Stimulated activated CD8-positive, alpha-beta memory T cell treated with anti-CD3 and anti-CD28 coated beads, Interleukin-4, amount 100 ng/mL, for 24 hours (primary cell): ENCODE results near the gene ODAD3.
A peak's percentile ranks its signal among the peaks of the same experiment; 100 is the strongest.
"Not testable (repeated sequence)": the region's sequence is repeated elsewhere in the genome, so short reads cannot be mapped to it uniquely, and the experiment has no call there.

Experiments used
- DNase-seq: peaks from one replicate; pipeline ENCODE4 v3.0.0-alpha.2; 2020; ENCODE audit warnings: low read depth

The ODAD3 gene

GRCh38 chr19:11405846-11406643, 28.9 kb downstream of the ODAD3 start:
- no peak for DNase-seq

GRCh38 chr19:11404588-11405222, 30.2 kb downstream of the ODAD3 start:
- no peak for DNase-seq

GRCh38 chr19:11401808-11402543, 32.9 kb downstream of the ODAD3 start:
- DNase-seq, result no peak

GRCh38 chr19:11400798-11401197, 34.1 kb downstream of the ODAD3 start:
- no peak for DNase-seq

- DNase-seq, result no peak
Observed at GRCh38 chr19:11399667-11400066, 35.3 kb downstream of the ODAD3 start.

GRCh38 chr19:11397089-11397610, 37.8 kb downstream of the ODAD3 start:
- DNase-seq, result no peak

GRCh38 chr19:11390933-11391680, 43.8 kb downstream of the ODAD3 start:
- no peak for DNase-seq

- DNase-seq, result no peak
Observed at GRCh38 chr19:11390359-11390758, 44.6 kb downstream of the ODAD3 start.

GRCh38 chr19:11387162-11388034, 47.5 kb downstream of the ODAD3 start:
- no peak for DNase-seq

- DNase-seq, result no peak
Observed at GRCh38 chr19:11384778-11385129, 50.2 kb downstream of the ODAD3 start.

- DNase-seq, result no peak
Observed at GRCh38 chr19:11383706-11384048, 51.2 kb downstream of the ODAD3 start.

GRCh38 chr19:11382898-11383705, 51.8 kb downstream of the ODAD3 start:
- no peak for DNase-seq

- DNase-seq, result peak; percentile 87
Observed at GRCh38 chr19:11380653-11381537, 54.0 kb downstream of the ODAD3 start.

GRCh38 chr19:11379857-11380350, 55.0 kb downstream of the ODAD3 start:
- DNase-seq, result no peak

- DNase-seq, result not testable (repeated sequence)
Observed at GRCh38 chr19:11379269-11379845, 55.6 kb downstream of the ODAD3 start.

- no peak for DNase-seq
Observed at GRCh38 chr19:11378319-11379189, 56.4 kb downstream of the ODAD3 start.

GRCh38 chr19:11377756-11378155, 57.2 kb downstream of the ODAD3 start:
- no peak for DNase-seq

GRCh38 chr19:11377237-11377636, 57.7 kb downstream of the ODAD3 start:
- DNase-seq, result no peak
